GM18858 (cell line): ENCODE data around the gene R3HDM2.
"Not testable (repeated sequence)": the region's sequence is repeated elsewhere in the genome, so short reads cannot be mapped to it uniquely, and the experiment has no call there.

Experiments
- ATAC-seq: cut with Tn5 transposase; IDR thresholded peaks from one replicate; pipeline ENCODE4 v1.9.1; 2021; ENCODE audit not compliant: unreplicated experiment

The R3HDM2 gene

DNA sequence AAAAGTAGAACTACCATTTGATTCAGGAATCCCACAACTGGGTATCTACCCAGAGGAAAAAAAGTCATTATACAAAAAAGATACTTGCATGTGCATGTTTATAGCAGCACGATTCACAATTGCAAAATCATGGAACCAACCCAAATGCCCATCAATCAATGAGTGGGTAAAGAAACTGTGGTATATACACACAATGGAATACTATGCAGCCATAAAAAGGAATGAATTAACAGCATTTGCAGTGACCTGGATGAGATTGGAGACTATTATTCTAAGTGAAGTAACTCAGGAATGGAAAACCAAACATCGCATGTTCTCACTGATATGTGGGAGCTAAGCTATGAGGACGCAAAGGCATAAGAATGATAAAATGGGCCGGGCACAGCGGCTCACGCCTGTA, 154.6 kb downstream of the R3HDM2 start:
- ATAC-seq = not testable (repeated sequence)

DNA sequence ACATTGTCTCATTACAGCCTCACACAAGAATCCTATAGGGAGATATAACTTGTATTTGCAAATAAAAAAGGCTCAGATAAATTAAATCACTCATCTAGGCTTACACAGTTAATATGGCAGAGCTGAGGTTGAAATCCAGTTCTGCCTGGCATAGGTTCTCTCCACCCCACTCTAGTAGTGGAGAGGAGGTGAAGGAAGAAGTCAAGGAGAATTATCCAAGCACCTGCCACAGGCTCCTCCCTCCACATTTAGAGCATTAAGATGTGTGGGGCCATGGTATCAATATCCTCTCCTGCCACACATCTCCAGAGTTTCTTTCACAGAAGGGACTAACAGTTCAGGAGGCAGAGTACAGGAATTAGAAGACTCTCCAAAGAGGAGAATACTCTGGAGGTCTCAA, 157.3 kb downstream of the R3HDM2 start:
- no peak for ATAC-seq

DNA sequence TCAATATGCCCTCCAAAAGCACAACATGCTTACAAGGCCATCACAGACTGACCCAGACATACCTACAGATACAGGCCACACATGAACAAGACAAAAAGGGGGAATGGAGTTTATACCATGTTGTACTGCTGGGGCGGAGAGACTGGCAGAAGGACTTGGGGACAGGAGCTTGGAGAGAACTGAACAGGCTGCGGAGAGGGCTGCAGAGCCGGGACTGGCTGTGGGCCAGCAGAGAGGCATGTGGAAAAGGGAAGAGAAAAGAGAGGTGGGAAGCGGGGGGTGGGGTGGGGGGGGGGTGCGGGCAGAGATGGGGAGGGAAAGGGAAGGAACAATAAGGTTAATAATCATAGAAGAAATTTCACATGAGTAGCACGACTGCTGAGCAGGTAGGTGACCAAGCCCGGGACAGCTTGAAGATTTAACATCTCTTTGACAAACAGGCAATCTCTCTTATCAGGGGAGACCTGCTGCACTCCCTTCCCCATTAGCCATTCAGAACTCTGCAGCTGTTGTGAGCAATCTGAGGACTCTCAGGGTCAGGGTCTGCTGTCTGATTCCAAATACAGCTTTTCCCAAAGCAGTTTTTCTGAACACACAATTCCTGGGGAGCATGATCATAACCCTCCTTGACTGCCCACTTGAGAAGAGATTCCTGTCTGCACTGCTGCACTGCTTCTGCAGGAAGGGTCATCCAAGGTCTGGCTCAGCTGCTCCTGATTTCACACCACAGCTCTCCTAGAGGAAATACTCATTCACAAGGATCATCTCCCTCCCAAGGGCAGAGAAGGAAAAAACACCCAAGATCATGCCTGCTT, 158.3 kb downstream of the R3HDM2 start:
- ATAC-seq = no peak

DNA sequence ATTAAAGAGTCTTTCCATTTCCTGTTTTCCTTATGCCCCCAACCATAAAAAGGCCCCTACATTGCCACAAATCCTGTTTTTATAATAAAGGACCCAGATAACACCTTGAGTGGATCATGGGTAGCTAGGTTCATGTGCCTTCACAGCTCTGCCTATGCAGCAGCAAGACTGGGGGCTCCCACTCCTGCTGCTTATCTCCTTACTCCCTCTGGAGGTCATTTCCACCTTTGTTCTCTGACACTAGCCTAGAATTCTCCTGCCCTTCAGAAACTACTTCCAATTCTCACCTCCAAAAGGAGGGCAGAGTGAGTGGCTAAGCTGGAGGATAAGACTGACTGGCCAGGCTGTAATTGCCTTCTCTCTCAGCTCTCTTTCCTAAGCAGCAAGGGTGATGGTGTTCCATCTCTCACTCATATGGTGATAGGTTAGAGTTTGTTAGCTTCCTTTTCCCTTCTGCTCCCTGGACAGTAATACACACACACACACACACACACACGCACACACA, 159.8 kb downstream of the R3HDM2 start:
- ATAC-seq = no peak

DNA sequence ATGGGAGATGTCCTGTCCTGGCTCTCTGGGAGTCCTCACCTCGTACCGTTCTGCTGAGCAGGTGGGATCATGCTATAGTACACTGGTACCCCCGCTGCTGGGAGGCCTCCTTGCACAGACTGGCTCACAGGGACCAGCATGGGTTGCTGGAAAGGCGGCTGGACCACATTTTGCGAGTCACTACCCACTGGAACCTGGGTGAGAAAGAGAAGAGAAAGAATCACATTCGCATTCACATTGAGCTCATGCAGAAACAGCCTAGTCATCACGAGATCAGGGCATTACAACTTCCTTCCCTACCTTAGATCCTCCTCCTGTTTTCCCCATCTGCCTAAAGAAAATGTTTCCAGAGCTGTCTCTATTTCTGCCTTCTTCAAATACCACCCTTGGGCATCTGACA, 162.6 kb downstream of the R3HDM2 start:
- ATAC-seq = no peak

DNA sequence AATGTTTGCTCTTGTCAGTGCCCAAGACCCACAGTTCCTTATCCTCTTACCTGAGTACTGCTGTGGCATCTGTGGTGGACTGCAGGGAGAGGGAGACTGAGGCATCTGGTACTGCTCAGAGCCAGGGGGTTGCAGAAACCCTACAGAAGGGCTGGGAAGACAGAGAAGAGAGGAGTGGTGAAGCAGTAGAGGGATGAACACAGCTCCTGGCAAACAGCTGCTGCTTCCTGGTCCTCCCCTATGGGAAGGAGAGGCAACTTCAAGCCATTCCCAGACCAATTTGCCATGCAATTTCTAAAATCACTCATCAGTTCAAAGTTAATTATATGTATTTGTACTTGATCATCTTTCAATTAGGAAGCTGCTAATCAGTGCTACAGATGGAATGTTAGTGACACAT, 164.2 kb downstream of the R3HDM2 start:
- no peak for ATAC-seq

DNA sequence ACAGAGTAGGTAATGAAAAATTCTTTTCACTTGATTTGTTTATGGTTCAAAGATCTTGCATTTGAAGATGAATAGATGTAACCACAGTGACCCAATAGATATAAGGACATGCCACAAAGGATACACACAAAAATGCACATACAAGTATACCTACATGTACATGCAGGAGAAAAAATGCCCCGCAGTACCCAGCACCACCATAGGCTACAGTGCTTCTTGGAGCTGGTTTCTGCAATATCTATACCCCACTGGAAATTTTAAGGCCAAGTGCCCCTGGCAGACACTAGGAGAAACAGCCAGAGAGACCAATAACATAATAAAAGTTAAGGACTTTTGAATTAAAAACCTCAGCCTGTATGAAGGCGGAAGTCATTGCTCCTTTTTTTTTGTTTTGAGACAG, 167.7 kb downstream of the R3HDM2 start:
- ATAC-seq = no peak

DNA sequence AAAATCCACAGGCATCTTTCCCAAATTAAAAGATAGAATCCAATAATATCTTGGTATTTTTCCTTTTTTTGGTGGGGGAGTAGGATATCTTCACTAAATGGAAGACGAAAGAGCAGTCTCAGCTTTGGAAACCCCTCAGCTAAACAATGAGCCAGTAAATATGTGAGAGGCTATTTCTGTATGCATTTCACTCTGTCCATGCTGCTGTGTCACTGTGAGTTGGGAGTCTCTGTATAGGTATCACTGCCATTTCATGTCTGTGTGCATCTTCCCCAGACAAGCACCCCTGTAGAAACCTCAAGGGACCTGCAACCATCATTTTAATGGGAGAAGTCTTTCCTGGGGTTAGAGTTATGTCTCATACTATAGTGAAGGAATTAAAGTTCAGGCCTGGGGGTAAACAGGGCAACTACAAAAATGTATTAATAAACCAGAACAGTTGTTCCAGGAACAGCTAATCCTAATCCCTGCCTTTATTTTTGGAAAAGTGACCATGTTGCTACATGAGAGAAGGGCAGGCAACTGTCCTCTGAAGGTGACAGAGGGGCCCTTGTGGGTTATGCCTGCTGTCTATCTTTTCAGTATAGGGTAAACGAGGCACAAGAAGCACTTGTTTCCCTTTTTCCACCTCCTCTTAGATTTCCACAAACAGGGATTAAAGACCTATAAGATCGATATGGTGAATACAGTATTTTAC, 168.6 kb downstream of the R3HDM2 start:
- ATAC-seq = no peak

DNA sequence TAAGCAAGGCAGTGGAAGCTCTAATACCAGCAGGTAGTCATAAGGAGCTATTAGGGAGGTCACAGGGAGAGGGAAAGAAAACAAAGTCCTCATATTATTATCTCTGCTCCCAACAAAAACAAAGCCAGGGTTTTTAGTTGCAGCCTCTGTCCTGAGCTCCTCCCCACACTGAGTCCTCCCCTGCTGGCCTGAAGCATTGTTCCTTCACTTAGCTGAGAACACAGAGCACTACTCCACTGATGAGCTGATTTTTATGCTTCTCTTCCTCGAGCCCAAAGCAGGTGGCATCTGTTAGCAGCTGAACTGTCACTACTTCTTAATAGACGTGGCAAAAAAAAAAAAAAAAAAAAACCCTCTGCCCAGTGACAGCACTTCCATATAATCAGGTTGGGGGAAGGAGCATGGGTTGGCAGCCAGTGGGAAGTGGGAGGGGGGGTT, 169.4 kb downstream of the R3HDM2 start:
- ATAC-seq = no peak

DNA sequence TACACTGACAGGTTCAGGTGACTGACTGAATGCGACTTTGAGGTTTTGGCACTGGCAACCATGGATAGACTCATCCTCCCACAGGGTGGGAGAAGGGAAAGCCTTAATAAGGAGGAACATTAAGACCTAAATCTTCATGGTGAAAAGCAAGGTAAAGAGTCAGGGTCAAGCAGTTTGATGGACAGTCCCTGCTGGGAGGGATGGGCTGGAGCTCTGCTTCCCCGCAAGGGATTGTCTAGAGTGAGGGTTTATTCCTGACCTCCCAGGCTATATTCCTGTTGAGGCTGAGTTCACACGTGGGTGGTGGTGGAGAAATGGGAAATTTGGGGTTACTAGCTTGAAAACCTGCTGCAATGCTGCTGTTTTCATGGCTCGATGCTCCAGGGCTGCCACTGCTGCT, 170.5 kb downstream of the R3HDM2 start:
- ATAC-seq = no peak

DNA sequence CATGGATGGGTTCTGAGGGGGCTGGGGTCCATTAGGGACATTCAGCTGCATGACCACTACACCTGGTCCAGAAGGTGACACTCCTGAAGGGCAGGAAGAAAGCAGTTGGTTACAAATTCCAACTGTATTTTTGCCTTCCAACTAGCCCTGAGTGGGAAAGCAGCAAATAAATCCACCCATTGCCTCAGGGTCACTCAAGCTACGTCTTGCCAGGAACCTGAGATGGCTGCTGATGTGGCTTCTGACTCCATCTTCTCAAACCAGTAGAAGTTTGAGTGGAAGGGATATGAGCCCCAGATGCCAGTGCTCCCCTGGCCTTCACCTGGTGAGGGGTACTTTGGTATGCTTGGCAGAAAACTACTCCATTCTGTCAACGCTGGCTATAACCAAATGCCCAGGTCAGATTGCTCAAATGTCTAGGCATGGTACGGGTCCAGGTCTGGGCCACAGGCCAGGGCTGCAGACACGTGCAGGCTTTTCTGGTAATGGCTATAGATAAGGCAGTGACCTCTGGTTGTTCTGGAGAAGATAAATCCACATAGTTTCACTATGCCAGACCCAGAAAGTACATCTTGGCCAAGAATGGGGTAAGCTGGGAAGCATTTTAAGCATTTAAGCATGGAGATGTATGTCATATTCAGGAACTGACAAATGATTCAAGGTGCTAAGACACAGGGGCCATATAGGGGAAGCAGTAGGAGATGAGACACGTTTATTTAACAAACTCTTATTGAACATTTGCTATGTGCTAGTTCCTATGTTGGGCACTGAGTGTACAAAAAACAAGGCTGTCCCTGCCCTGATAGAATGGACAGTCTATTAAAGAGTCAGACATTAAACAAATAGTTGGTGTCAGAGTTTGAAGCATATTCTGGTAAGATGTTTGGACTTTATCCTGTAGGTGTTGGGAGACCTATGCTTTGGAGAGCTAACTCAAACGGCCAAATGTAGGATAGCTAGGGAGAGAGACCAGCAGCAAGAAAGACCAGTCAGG, 171.6 kb downstream of the R3HDM2 start:
- ATAC-seq = no peak

DNA sequence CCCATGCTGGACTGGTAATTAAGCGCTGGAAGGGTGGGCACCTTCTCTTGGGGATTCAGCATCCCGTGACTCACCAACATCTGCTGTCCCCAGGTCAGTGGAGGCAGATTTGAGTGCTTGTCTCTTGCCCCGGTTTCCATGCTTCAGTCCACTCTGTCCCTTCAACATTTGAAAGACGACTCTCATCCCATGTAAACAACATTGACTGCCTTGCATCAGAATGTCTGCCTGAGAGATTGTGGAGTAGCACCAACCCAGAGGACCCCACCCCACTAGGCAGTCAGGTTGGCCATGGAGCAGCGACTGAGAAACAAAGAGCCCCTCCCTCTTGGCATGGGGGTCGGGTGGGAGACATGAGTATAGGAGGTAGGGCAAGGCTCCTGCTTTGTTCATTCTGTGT, 174.9 kb downstream of the R3HDM2 start:
- no peak for ATAC-seq

DNA sequence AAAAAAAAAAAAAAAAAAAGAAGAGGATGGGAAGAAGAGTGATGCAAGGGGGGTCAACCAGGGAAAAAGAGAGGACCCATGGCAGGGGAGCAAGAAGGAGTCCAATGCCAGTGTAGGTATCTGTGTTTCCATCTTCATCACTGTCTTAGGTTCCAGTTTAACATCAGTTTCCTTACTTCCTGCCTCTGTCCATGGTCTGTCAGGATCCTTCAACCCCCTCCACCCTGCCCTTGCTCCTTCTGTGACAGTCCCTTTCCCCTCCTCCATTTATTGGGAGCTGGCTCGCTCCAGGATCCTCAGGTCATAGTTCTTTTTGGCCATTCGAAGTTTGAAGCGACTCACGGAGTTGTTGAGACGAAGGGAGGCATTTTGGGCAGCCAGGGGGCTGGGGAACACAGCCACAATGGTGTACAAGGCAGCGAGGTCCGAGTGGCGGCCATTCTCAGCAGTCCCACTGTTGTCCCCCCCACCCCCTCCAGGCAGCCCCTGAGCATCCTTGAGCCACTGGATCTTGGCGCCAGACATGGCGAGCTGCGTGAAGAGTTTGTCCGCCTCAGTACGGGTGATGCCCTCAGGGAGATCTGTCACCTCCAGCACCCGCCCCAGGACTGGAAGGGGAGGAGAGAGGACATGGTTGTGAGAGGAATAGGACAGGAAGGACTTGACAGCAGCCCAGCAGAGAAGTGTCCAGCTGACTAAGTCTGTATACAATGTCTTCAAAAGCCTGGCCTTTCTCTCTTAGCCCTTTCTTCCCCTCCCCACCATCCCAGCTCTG, 176.2 kb downstream of the R3HDM2 start:
- ATAC-seq = no peak

DNA sequence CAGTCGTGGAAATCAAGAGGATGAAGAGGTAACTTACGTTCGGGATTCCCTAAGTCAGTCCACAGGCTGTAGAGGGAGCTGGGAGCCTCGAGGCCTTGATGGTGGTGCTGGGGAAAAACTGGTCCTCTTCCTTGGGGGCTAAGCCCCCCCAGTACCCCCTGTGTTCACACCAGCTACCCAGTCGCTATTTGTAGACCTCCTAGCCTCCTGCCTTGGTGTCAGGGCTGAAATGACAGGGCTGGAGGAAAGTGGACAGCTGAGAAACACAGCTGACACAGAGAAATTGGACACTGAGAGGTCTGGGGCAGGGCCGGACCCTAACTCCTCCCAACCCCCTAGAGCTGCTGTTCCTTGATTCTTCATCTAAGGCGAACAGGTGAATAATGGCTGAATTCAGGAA, 179.9 kb downstream of the R3HDM2 start, which contains the start of gene STAC3:
Gene STAC3, minus strand, starts transcription at position 232 of the 400 bp plus-strand sequence. CDS start 1,551 bp downstream, outside the sequence.
- ATAC-seq = no peak

DNA sequence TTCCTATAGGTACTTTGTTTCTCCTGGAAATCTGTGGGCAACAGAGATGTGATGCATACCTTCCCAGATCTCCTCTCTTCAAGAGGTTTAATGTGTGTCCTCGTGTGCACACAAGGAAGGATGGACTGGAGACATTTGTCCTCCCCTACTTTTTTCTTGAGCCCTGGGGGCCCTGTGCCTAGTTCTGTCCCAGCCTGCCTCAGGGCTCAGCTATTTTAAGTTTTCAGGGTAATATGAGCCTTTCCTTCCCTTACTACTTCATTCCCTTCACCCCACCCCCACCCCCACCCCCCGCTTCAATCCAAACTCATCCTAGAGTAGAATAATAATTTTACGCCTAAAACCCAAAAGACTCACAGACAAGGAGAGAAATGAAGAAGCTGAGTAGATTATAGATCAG, 180.3 kb downstream of the R3HDM2 start:
- ATAC-seq = no peak

DNA sequence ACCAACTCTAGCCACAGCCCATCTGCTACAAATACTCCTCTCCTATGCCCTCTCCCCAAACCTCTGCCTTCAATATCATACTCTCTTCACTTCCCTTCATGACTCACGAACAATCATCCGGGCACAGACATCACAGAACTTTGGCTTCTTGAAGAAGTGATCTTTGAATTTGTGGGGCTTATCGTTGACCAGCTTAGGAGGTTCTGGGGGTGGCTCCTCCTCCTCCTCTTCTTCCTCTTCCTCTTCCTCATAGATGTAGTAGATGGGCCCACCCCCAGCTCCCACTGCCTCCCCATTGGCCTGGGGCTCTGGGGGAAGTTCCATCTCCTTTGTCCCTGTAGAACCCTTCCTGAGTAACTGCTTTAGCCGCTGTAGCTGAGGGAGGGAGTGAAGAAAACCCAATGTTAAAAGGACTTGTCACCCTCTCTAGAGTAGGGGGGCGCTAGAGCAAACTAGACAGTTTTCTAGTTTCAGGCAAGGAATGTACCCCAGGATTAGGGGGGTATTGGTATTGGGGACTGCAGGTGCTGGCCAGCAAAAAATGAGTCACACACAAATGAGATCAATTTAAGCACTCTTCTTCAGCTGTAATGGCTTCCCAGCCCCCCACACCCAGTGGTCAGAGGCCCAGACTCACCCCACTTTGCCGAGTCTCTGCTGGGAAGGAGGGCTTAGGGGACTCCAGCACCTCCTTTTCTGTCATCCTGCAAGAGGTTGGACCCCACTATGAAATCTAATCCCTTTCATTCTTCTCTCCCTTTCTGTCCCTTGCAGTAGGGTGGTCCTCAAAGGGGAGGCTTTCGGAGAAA, 181.7 kb downstream of the R3HDM2 start:
- no peak for ATAC-seq

DNA sequence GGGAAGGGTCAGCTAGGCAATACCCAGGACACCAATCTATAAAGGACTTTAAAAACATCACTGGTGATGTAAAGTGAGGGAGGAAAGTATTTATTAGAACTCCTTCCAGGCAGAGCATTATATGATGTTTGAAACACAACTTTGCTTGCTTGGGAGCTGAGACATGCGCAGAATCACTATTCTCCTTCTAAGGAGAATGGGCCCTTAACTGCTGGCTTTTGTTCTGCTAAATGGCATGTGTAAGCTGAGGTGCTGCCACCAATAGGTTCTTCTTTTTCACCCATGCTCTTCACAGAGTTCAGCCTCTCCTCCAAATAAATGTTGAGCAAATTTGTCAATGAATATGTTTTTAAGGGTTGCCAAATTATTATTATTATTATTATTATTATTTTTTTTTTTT, 183.8 kb downstream of the R3HDM2 start:
- no peak for ATAC-seq

DNA sequence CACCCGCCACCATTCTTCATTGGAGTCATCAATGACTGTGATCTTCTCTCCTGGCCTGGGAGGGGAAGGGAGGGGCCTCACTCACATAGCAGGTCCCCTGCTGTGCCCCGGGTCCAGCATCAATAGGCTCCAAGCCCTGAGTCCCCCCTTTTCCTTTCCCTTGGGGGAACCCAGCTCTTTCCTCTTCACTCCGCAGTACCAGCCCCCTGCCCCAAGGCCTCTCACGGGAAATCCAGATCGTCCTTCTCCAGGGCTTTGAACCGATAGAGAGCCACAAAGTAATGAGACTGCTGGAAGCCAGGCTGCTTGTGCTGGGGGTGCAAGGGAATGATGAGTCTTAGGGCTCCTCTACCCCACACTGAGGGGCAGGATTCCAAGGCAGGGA, 186.5 kb downstream of the R3HDM2 start:
- no peak for ATAC-seq

DNA sequence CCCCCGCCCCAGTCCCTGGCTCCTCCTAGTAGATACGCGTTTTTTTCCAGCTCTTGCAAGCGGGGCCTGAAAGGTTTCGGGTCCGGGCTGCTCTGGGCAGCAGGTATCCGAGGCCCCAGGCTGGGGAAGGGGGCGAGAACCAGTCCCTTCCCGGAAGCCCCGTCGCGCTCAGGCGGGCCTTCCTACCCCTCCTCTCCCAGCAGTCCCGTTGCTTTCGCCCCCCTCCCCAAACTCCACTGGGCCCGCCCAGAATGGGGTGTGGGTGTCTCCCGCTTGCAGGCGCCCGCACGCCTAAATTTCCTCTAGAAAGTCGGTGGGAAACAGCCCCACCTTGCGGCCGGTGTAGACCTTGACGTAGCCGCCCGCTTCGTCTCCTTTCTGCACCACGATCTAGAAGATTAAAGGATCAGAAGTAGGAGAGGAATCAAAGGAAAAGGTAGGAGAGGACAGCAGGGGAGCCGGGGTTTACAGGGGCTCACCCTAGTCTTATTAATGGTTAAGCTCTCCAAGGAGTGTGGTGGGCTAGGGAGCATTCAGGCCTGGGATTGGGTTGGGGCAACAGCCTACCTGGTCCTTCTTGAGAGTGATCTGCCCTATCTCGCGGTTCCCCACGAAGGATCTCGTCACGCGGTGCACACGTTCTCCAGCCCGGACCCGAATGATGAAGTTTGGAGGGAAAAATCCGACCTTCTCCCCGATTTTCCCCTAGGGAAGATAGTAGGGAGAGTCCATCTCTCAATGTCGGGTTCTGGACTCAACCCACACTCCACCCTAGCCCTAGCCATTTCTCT, 187.1 kb downstream of the R3HDM2 start:
- ATAC-seq = no peak
